ENCODE measurements around the gene KDM4C. TPM values are rescaled to one million over a fixed set of nuclear protein-coding genes. Genes with fewer than 3 reads are reported as not detected.

KDM4C gene
- total and polyA plus RNA-seq, 2 of the 4 experiments (the other 2 are of a cell fraction) = 11.8 to 23.8 TPM

- Histone ChIP-seq H3K4ac (ENCODE audit: low read depth, low read length) (no peak overlapping the region), H3K14ac (replicated peaks; ENCODE audit: low read depth, low read length) (no peak overlapping the region), H2BK120ac (ENCODE audit: low read depth, low read length) (no peak overlapping the region), H3K18ac (ENCODE audit: low read depth, low read length) (no peak overlapping the region), H3K79me1 (ENCODE audit: low read depth in 1 of 2, low read length in 2 of 2) (no peaks in the 10 kb centered on the region; a peak in 1 of 4 replicates), H2BK20ac (ENCODE audit: low read depth, low read length) (no peak overlapping the region), H3K36me3 (ENCODE audit: control insufficient read depth, insufficient read depth, low read length) (no peaks in the 10 kb centered on the region), H2AK5ac (ENCODE audit: low read depth, low read length) (no peak overlapping the region), H2AFZ (replicated peaks; ENCODE audit: low read length, poor library complexity) (no peak overlapping the region), H3K9me1 (ENCODE audit: insufficient read depth, low read length) (no peaks in the 10 kb centered on the region), H4K5ac (ENCODE audit: low read depth, low read length) (no peak overlapping the region), H3K4me3 (ENCODE audit: insufficient read depth, low read depth, low read length) (no peak overlapping the region), H3K27ac (ENCODE audit: insufficient read depth, low read length) (no peak overlapping the region), H3K9ac (ENCODE audit: low read depth, low read length) (no peak overlapping the region), H3K4me2 (ENCODE audit: low read depth, low read length) (no peak overlapping the region), H4K20me1 (ENCODE audit: insufficient read depth, low read length) (0 out of 2 replicates have a peak, but pooled peaks cover 2% of the 10 kb centered on the region), H3K27me3 (ENCODE audit: control insufficient read depth, insufficient read depth, low read length) (no peaks in the 10 kb centered on the region), H3K4me1 (ENCODE audit: control insufficient read depth, insufficient read depth, low read length) (no peaks in the 10 kb centered on the region), H4K91ac (ENCODE audit: insufficient read depth, low read depth, low read length) (no peak overlapping the region), H3K9me3 (ENCODE audit: control insufficient read depth, insufficient read depth, low read length) (no peaks in the 10 kb centered on the region), H2AK9ac (replicated peaks; ENCODE audit: low read depth, low read length, poor library complexity) (no peak overlapping the region), H2BK5ac (ENCODE audit: low read depth, low read length, poor library complexity, severe bottlenecking) (no peak overlapping the region), H2BK15ac (ENCODE audit: low read depth, low read length) (no peak overlapping the region), H3K23ac (ENCODE audit: low read depth, low read length) (no peak overlapping the region), H4K8ac (ENCODE audit: low read depth in 2 of 2, low read length in 2 of 2) (no peak overlapping the region), H3K56ac (ENCODE audit: extremely low read depth, insufficient read depth, low read length) (no peak overlapping the region)
- ATAC-seq (ENCODE audit: low read depth) (peak; percentile 71), DNase-seq (peak; percentile 55)
- in situ Hi-C loops (cut with MboI; ENCODE audit: low sequenced_read_pairs) (loop anchor here (10.0 kb wide), 1 partner anchor 627 kb away; no protein-coding TSS in a partner anchor), dilution Hi-C loops (cut with HindIII; ENCODE audit: low sequenced_read_pairs, unreplicated experiment) (no loop called here), intact Hi-C loops (cut with micrococcal nuclease) (loop anchor here (2.0 to 10.0 kb wide), 6 partner anchors 64 to 629 kb away; no protein-coding TSS in a partner anchor)
- POLR2A ChIA-PET (ENCODE audit: unreplicated experiment) = no interaction called here
- no TSS peak for BruUV-seq (replicated peaks)
- CTCF ChIA-PET = no interaction called here
- 100% methylated on average over 1 of the region's 4 CpGs; no CpG with 5 or more reads in 1 of the 2 experiments for WGBS, 2 experiments (ENCODE audit: extremely low coverage in 2 of 2, insufficient read length in 1 of 2)
- TF ChIP-seq SMC3 (IDR thresholded peaks at IDR 0.05; ENCODE audit: low read depth, low read length) = peak; percentile 67
- TF ChIP-seq RAD21 (IDR thresholded peaks at IDR 0.05; ENCODE audit: low read length) = peak; percentile 85
- peak; percentile 82 for TF ChIP-seq CTCF (conservative IDR thresholded peaks at IDR 0.05; ENCODE audit: low read depth, low read length)
- no peak for TF ChIP-seq USF2 (IDR thresholded peaks at IDR 0.05; ENCODE audit: low read depth, low read length)
Observed at GRCh38 chr9:6907772-6908381, 150.1 kb downstream of the KDM4C start.
